ENCODE results near the gene ZNF716. TPM values are rescaled to one million over a fixed set of nuclear protein-coding genes. Genes with fewer than 3 reads are reported as not detected.

Gene ZNF716
- total RNA-seq, 4 donors from 2014 or later = not detected

DNA sequence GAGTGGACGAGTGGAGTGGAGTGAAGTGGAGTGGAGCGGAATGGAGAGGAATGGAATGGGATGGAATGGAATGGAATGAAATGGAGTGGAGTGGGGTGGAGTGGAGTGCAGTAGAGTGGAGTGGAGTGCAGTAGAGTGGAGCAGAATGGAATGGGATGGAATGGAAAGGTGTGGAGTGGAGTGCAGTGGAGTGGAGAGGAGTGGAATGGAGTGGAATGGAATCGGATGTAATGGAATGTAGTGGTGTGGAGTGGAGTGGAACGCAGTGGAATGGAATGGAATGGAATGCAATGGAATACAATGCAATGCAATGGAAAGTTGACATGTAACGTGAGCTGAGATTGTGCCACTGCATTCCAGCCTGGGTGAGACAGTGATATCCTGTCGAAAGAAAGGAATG lies 46.4 kb downstream of the ZNF716 start:
- H3K36me3 ChIP-seq = no peaks in the 10 kb centered on the region
- H3K27ac ChIP-seq = no peak overlapping the region
- no peak for DNase-seq
- H3K4me3 ChIP-seq = no peak overlapping the region
- intact Hi-C loops (cut with DNase I; ENCODE audit: low total_unique reads) = no loop called here
- TF ChIP-seq, protein P1, sequence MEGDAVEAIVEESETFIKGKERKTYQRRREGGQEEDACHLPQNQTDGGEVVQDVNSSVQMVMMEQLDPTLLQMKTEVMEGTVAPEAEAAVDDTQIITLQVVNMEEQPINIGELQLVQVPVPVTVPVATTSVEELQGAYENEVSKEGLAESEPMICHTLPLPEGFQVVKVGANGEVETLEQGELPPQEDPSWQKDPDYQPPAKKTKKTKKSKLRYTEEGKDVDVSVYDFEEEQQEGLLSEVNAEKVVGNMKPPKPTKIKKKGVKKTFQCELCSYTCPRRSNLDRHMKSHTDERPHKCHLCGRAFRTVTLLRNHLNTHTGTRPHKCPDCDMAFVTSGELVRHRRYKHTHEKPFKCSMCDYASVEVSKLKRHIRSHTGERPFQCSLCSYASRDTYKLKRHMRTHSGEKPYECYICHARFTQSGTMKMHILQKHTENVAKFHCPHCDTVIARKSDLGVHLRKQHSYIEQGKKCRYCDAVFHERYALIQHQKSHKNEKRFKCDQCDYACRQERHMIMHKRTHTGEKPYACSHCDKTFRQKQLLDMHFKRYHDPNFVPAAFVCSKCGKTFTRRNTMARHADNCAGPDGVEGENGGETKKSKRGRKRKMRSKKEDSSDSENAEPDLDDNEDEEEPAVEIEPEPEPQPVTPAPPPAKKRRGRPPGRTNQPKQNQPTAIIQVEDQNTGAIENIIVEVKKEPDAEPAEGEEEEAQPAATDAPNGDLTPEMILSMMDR (IDR thresholded peaks at IDR 0.05) = no peak
- TF ChIP-seq POLR2A (IDR thresholded peaks at IDR 0.05) (no peak), EP300 (IDR thresholded peaks at IDR 0.05; ENCODE audit: low read depth) (no peak), POLR2AphosphoS5 (IDR thresholded peaks at IDR 0.05) (no peak)
- in situ Hi-C loops (cut with MboI; ENCODE audit: low pct_ligation_motif_present in 1 of 4, low pct_unique_long_range_greater_than_20kb in 1 of 4, low sequenced_read_pairs in 3 of 4) = no loop called here
- peaks cover 0 to 11% of the 10 kb centered on the region in 2 donors for H3K9me3 ChIP-seq
- WGBS, 2 donors (ENCODE audit: low coverage in 1 of 2) = 60 to 68% methylated on average over 4 to 6 of the region's 6 CpGs
- no peaks in the 10 kb centered on the region for H3K4me1 ChIP-seq
- H3K27me3 ChIP-seq = no peaks in the 10 kb centered on the region

DNA sequence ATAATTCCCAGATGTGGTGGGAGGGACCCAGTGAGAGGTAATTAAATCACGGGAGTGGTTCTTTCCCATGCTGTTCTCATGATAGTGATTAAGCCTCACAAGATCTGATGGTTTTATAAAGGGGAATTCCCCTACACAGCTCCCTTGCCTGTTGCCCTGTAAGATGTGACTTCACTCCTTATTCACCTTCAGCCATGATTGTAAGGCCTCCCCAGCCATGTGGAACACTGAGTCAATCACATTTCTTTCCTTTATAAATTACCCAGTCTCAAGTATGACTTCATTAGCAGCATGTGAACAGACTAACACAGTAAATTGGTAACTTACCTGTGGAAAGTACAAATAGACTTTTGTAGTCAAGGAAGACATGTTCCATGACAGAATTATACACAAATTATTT lies 55.2 kb downstream of the ZNF716 start:
- no peak for TF ChIP-seq EP300 (IDR thresholded peaks at IDR 0.05; ENCODE audit: low read depth)
- no peak for TF ChIP-seq POLR2AphosphoS5 (IDR thresholded peaks at IDR 0.05)
- TF ChIP-seq, protein P1 (IDR thresholded peaks at IDR 0.05) = no peak
- TF ChIP-seq POLR2A (IDR thresholded peaks at IDR 0.05) = no peak
- in situ Hi-C loops (cut with MboI; ENCODE audit: low pct_ligation_motif_present in 1 of 4, low pct_unique_long_range_greater_than_20kb in 1 of 4, low sequenced_read_pairs in 3 of 4) = no loop called here
- WGBS, 2 donors (ENCODE audit: low coverage in 1 of 2) = 20 to 83% methylated on average over 1 of the region's 1 CpG
- no peaks in the 10 kb centered on the region for H3K27me3 ChIP-seq
- intact Hi-C loops (cut with DNase I; ENCODE audit: low total_unique reads) = no loop called here
- H3K9me3 ChIP-seq = peaks cover 0 to 9% of the 10 kb centered on the region in 2 donors
- no peak overlapping the region for H3K27ac ChIP-seq
- no peak overlapping the region for H3K4me3 ChIP-seq
- no peaks in the 10 kb centered on the region for H3K4me1 ChIP-seq
- no peaks in the 10 kb centered on the region for H3K36me3 ChIP-seq
- DNase-seq = no peak

Small RNA genes within 50 kb of the gene (small RNA-seq; reads per million reads assigned to genes)
- gene MIR3147 = 0 reads per million in 4 donors
